ENCODE data around the gene NUP98.

DNA sequence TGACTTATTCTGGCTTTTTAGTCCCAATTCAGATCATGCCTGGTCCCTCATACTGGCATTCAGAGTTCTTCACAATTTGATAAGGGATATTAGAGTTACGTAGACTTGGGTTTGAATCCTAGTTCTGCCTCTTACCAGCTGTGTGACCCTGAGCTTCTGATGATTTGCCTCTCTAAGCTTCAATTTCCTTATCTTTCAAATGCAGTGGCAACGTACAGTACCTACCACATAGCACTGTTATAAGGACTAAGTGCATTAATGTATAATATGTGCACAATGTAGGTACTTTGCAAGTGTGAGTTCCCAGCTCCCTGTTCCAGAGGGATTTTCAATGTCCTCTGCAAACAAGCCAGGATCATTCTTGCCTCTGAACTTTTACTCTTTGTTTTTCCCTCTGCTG lies 36.1 kb upstream of the NUP98 start:
- no peak for TF ChIP-seq EZH2phosphoT487 (IDR thresholded peaks at IDR 0.05; ENCODE audit: low read depth, severe bottlenecking, unreplicated experiment)
- TF ChIP-seq, protein P1, sequence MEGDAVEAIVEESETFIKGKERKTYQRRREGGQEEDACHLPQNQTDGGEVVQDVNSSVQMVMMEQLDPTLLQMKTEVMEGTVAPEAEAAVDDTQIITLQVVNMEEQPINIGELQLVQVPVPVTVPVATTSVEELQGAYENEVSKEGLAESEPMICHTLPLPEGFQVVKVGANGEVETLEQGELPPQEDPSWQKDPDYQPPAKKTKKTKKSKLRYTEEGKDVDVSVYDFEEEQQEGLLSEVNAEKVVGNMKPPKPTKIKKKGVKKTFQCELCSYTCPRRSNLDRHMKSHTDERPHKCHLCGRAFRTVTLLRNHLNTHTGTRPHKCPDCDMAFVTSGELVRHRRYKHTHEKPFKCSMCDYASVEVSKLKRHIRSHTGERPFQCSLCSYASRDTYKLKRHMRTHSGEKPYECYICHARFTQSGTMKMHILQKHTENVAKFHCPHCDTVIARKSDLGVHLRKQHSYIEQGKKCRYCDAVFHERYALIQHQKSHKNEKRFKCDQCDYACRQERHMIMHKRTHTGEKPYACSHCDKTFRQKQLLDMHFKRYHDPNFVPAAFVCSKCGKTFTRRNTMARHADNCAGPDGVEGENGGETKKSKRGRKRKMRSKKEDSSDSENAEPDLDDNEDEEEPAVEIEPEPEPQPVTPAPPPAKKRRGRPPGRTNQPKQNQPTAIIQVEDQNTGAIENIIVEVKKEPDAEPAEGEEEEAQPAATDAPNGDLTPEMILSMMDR (IDR thresholded peaks at IDR 0.05; ENCODE audit: poor library complexity): no peak
